DMS153 treated with DMSO at 0.1 percent for 48 hours (cell line): Measurements from ENCODE around the gene FGF18.

Source experiments
- DNase-seq: peaks from one replicate; lab custom pipeline; 2025; ENCODE audit not compliant: unreplicated experiment; lab: John Stamatoyannopoulos, UW

FGF18 gene

DNA sequence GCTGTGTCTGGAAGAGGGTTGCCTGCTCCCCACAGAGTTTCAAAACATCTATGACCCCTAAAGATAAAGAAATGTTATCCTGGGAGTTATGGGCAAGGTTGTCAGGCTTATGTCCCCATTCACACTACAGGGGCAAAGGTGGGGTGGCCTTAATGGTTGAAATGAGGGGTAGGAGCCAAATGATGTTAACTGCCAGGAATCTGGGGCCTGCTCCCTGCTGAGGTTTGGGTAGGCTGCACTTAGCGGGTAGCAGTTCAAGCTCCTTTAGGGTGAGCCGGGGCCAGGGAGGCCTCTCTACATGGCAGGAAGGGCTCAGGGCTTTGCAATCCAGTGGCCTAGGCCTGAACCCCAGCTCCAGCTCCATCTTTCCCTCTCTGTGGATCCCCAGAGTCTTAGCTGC, 3.0 kb downstream of the FGF18 start:
- DNase-seq: no peak

DNA sequence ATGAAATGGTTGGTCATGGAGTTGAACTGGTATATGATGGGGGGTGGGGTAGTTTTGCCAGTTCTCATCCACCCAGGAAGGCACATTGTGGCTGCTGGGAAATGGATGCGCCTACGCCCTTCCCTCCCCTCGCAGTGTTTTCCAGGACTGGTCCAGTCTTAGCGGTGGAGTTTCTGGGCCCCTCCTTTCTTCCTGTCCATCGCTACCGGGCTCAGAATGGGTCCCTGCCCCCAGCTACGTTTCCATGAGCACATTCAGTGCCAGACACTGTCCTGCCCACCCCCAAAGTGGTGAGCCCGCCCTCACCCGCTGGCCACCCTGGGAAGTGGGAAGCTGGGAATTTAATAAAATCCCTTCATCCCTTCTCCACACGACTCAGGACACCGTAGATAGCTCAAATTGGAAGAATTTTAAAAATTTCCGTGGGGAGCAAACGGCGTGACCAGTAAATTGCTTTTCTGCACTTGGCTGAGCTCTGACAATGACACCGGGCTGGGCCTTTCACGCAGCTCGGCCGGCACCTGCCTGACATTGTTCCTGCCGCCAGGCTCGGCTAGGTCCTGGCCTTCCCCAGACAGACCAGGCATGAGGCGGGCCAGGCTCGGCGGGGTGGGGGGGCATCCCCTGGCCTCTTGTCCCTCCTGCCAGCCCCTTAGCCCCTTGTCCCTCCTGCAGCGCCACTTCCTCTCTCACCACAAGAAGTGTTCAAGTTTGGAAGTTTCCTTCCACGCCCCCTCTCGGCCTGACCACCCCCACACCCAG, 3.6 kb downstream of the FGF18 start:
- no peak for DNase-seq

DNA sequence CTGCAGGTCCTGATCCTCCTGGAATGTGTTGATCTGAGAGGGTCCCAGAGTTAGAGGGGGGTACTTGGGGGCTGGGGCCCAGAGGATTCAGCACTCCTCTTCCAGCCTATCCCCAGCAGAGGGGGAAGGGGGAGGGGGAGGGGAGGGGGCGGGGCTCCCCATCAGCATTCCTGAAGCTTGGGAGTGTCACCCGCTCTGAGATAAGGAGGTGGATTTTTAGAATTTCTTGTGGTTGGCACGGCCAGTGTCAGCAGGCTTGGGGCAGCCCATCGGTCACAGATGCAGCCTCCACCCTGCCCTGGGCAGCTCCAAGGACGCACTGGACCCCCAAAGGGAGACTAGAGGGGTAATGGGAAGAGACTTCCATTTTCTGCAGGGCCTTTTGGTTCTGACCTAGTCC, 5.3 kb downstream of the FGF18 start:
- DNase-seq: no peak

DNA sequence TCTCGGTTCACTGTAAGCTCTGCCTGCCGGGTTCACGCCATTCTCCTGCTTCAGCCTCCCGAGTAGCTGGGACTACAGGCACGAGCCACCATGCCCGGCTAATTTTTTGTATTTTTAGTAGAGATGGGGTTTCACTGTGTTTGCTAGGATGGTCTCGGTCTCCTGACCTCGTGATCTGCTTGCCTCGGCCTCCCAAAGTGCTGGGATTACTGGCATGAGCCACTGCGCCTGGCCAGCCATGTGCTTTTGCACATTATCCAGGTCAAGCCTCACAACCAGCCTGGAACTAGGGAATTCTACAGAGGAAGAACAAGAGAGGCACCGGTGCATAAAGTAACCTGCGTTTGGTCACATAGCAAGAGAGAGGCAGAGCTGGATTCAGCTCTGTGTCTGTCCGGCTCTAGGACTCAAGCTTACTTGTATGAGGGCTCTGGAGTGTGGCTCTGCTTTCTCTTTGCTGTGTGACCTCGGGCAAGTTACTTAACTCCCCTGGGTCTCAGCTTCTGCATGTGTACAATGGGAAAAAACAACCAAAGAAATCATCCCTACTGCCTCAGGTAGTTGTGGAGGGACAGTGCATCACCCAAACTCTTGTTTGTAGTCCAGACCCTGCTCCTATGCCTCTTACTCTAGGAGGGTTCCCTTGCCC, 6.3 kb downstream of the FGF18 start:
- no peak for DNase-seq

- DNase-seq: no peak
These were observed 6.8 kb downstream of the FGF18 start for GRCh38 chr5:171426266-171426665.

- no peak for DNase-seq
These were observed 7.2 kb downstream of the FGF18 start for GRCh38 chr5:171426680-171427079.

- DNase-seq: no peak
These were observed 8.1 kb downstream of the FGF18 start for GRCh38 chr5:171427318-171428167.

DNA sequence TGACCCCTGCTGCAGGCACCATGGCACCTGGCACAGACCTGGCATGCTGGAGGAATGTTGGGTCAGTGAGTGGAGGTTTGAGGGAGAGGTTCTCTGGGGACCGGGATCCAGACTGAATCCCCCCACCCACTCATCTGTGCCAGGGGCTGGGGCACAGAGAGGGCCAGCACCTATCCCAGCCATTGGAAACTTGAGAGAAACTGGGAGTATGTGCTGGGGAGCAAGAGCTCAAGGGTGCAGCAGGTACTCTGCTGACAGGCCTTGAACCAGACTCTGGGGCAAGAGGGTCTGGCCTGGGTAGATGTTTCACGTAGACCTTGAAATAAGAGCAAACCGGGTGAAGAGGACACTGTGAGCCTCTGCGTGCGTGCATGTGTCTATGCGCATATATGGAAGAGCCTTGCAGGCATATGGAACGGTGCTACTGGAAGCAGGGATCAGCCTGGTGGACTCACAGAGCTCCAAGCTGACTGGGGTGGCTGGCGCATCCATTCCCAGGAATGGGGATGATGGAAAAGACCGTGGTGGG, 8.8 kb downstream of the FGF18 start:
- no peak for DNase-seq

DNA sequence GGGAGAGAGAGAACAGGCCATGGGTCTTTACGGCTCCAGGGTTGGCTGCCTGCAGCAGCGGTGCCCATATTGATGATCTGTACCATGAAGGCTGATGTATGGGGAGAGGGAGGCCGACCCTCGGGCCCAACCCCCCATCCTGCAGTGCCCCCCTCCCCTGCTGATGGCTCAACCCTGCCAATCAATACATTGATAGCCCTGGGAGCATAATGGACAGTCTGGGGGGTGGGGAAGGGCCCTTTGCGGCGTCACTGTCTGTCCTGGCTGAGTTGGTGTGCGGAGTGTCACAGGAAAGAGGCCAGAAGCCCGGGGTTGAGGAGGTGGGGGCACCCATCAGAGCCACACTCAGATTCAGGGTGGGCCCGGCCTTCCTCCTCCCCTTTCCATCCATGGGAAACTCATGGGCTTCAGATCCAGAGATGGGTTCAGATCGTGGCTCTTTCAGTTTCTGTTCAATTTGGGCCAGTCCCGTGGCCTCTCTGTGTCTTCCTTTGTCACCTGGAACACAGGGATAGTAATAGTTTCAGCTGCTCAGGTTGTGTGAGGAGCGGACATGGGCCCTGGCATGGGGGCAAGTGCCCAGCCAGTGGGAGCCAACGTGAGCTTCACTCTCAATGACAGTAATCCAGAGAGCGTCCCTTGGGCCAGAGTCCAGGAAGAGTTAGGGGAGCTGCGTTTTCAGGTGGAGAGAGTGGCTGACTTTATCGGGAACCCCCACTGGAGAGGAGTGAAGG, 9.5 kb downstream of the FGF18 start:
- no peak for DNase-seq

GRCh38 chr5:171429543-171429910, 10.1 kb downstream of the FGF18 start:
- DNase-seq: no peak

DNA sequence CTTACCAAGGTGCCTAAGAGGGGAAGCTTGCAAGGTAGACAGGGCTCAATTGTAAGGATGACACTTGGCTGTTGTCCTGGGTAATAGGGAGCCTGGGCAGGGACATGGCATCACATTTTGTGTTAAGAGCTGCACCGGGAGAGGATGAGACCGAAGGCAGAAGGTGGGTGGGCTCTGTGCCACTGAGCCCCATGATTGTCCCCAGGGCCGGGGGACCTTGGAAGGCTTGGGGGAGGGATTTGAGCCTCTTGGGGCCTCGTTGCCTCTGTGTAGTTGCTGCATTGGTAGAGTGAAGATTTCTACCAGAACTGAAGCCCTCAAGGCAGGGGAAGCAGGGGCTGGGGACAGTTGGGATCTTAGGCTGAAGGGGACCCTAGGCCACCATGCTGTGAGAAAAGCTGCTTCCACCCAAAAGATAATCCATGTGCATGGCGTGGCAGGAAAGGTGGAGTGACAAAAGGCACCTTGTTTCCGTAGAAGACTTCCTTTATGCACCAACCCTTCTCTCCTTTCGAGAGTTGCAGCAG, 11.9 kb downstream of the FGF18 start:
- DNase-seq: no peak

DNA sequence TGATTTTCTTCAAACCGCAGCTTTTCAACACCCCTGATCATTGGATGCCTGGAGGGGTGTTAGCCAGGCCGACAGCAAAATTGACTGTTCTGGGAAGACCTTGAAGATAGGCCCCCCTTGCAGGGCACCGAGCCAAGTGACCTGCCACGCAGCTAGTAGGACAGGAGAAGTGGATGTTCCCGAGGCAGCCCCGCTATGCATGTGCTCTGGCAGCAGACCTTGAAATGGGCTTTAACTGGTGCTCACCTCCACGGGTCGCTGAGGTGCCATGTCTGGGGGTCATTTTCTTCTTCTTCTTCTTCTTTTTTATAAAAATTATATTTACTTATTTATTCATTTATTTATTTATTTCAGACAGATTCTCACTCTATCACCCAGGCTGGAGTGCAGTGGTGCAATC, 12.6 kb downstream of the FGF18 start:
- DNase-seq: no peak

DNA sequence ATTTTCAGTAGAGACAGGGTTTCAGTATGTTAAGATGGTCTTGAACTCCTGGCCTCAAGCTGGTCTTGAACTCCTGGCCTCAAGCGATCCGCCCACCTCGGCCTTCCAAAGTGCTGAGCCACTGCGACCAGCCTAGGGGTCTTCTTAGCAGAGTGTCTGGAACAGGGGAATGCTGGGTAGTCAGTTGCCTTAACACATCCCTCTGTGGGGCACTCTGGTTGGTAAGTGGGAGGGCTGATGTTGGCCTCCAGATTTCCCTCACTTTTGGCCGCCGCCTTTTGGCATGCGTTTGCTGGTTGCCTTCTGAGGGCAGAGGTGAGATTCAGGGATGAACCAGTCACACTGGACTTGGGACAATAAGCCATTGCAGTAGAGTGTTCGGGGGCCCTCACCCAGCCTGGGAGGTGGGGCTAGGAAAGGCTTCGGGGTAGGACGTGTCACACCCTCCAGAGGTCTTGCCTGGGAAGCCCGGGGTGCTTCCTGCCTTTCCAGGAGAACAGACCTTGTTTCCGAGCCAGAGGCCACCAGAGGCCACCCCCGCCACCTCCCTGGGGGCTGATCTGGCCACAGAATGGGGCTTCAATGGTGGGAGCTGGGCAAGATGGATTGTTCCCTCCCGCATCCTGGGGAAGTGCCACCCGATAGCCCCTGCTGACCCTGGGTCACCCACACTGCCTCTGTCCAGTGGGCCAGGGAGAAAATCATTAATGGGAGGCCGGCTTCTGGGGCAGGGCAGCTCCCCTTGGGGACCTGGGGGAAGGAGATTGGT, 13.3 kb downstream of the FGF18 start:
- DNase-seq: no peak

DNA sequence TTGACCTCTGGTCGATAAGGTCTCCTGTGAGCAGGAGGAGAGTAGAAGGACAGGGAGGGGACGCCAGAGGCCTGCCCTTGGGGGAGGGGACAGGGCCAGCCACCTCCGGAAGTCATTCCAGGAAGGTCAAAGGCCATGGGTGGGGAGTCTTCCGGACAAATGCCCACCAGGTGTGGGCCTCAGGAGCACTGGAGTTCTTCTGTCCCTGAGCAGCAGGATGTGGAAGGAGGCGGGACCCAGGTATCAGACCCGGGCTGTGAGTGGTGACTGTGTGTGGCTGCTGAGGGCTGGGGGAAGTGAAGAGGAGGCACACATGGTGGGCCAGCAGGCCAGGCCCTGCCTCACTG, 13.9 kb downstream of the FGF18 start:
- no peak for DNase-seq

GRCh38 chr5:171433982-171434676, 14.7 kb downstream of the FGF18 start:
- DNase-seq: no peak

DNA sequence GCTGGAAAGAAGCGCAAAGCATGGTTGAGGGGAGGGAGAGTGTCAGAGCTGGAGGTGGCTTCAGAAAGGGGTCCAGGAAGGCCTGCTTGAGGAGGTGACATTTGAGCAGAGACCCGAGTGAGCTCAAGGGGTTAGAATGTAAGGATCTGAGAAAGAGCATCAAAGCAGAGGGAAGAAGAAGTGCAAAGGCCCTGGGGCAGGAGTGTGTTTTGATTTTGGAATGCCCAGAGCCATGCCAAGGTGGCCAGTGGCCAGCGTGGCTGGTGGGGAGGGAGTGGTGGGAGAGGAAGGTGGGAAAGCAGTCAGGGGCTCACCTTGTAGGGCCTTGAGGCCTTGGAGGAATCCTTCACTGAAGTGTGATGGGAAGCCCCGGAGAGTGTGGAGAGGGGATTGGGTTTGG, 15.4 kb downstream of the FGF18 start:
- DNase-seq: no peak

DNA sequence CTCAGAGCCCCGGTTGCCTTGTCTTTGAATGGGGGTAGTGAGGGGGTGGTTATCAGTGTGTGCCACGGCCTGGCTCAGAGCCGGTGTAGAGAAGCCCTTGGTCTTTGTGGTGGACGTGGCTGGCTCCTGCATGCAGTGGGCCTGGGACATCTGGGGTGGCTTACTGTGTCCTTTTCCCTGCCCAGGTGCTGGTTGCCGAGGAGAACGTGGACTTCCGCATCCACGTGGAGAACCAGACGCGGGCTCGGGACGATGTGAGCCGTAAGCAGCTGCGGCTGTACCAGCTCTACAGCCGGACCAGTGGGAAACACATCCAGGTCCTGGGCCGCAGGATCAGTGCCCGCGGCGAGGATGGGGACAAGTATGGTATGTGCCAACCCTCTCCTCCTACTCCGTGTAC, 16.5 kb downstream of the FGF18 start:
- no peak for DNase-seq

GRCh38 chr5:171436804-171437285, 17.4 kb downstream of the FGF18 start:
- no peak for DNase-seq

DNA sequence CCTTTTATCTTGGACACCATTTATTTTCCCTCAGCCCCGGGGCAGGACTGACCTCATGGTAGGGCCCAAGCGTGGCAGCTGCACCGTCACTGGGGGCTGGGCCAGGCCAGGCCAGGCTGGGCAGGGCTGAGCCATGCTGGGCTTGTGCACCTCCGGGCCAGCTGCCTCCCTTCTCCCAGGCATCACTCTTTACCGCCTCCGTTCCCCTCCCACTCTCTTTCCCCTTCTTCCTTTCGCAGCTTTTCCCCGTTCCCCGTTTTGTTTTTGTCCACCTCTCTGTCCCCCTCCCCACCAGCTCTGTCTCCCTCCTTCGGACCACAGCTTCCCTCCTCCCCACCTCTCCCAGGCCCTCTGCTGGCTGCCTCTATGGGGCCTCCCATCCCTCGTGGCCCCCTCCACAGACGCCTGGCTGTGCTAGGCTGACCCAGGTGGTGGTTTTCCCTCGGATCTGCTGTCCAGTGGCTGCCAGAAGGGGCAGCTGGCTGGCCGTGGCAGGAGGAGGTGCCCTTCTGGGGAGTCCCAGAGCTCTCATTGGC, 17.9 kb downstream of the FGF18 start:
- DNase-seq: no peak
